Heart right ventricle (tissue), 16 donors: Measurements from ENCODE around the gene RAG2. TPM values are rescaled to one million over a fixed set of nuclear protein-coding genes. Genes with fewer than 3 reads are reported as not detected.

ENCODE experiments used
- ATAC-seq, 8 donors: fragments of 200-7000 bp; cut with Tn5 transposase; one replicate each; pipeline ENCODE4 v1.9.1; 2020; ENCODE audit warnings: mild to moderate bottlenecking in 8 of 8, moderate library complexity in 8 of 8, moderate number of reproducible peaks in 1 of 8
- DNase-seq, 2 donors: peaks; one replicate each; pipeline ENCODE4 v3.0.0-alpha.2; 2020
- H3K27ac ChIP-seq, 10 donors: fragments of 200-600 bp; sonication (generic) in 2 of 10; one replicate each; pipeline versions ENCODE4 v1.5.0 to v1.8.0; 2020 to 2022; ENCODE audit warnings: mild to moderate bottlenecking in 3 of 10
- H3K27me3 ChIP-seq, 7 donors: fragments of 200-600 bp; one replicate each; pipeline ENCODE4 v1.8.0; 2021 to 2022; ENCODE audit warnings: mild to moderate bottlenecking in 2 of 7
- H3K36me3 ChIP-seq, 9 donors: fragments of 200-600 bp; sonication (generic) in 1 of 9; one replicate each; pipeline versions ENCODE4 v1.5.0 to v1.8.0; 2020 to 2022; ENCODE audit warnings: mild to moderate bottlenecking in 2 of 9
- H3K4me1 ChIP-seq, 9 donors: fragments of 200-600 bp; sonication (generic) in 1 of 9; one replicate each; pipeline versions ENCODE4 v1.5.0 to v1.8.0; 2020 to 2022; ENCODE audit warnings: mild to moderate bottlenecking in 4 of 9
- H3K4me3 ChIP-seq, 10 donors: fragments of 200-600 bp; sonication (generic) in 2 of 10; one replicate each; pipeline versions ENCODE4 v1.5.0 to v1.8.0; 2020 to 2022; ENCODE audit warnings: mild to moderate bottlenecking in 7 of 10, moderate library complexity in 2 of 10
- H3K9me3 ChIP-seq, 11 donors: fragments of 200-600 bp in 10 of 11; sonication (generic) in 2 of 11; one replicate each; pipeline versions ENCODE4 v1.5.0 to v1.8.0; 2013 to 2022; ENCODE audit warnings: mild to moderate bottlenecking in 2 of 11, control low read depth in 1 of 11, moderate library complexity in 1 of 11
- CTCF ChIP-seq, 9 donors: fragments of 200-600 bp; sonication (generic) in 2 of 9; IDR thresholded peaks; one replicate each; pipeline versions ENCODE4 v1.5.0 to v1.8.0; 2021 to 2022; ENCODE audit warnings: antibody characterized with exemption in 9 of 9, mild to moderate bottlenecking in 5 of 9, moderate library complexity in 1 of 9
- WGBS, 2 donors: extraction: QIAGEN DNeasy Blood & Tissue Kit; methylation state at CpG; one replicate each; pipeline ENCODE4 v1.1.7; 2013; ENCODE audit warnings: inconsistent platforms in 1 of 2; 5-methylcytosine and 5-hydroxymethylcytosine counted together
- intact Hi-C, 10 donors: fragments of 100-400 bp; cut with DNase I; formaldehyde crosslinking; loops; one replicate each; pipeline versions ENCODE4 v1.11.1 to v1.14.2; 2022
- polyA plus RNA-seq, 2 donors: library from polyadenylated mRNA; stranded (reverse); fragments of 200-250 nt; gene quantifications; one replicate each; pipeline ENCODE4 v1.2.3, GENCODE V29; 2013
- total RNA-seq, 10 donors: library from RNA; stranded (reverse); fragmentation: NEBNext Ultra II Directional in 3 of 10; extraction: Animal tissue kit (Norgen Biotek cat#: 25700) in 3 of 10; gene quantifications; one replicate each; pipeline versions ENCODE4 v1.2.1 to v1.2.4, GENCODE V29; 2021 to 2023
- donor health status: Arrhythmogenic right ventricular cardiomyopathy.
- donor health status: ischemic (EF 13 %, LVEDD 7.1; RV severe dilation, severe dysfunction).
- donor health status: healthy with polysubstance abuse.
- donor health status: DM: no; HTN: yes; CAD: no.
- donor health status: DM: no; HTN: no; CAD: no.
- donor health status: ischemic (EF 25% LVEDD 6.9; RV normal size, moderate dysfunction).
- donor health status: ischemic (EF 25% LVEDD 5.7; RV mildly dilated, moderate dysfunction).
- donor health status: healthy.
- donor health status: DM: yes; HTN: yes; CAD: no.
- donor health status: Ischemic cardiomyopathy.
- donor health status: ischemic (EF 35%, LVEDD 5.7; RV mildly dilated, moderate dysfunction).
- donor health status: nonischemic (EF 11% LVEDD 7.7; RV severe dilation, severe dysfunction).
- donor health status: DM: yes; HTN: yes; CAD: no.
- donor health status: PGD.
- donor health status: ischemic (EF 29% LVEDD 5.4; RV normal size, mild dysfunction).
- donor health status: nonischemic (EF 23%, LVEDD 6.1; RV moderate dilation, normal function).

Gene RAG2
- total and polyA plus RNA-seq, 12 donors: not detected

GRCh38 chr11:36550385-36551115, 47.5 kb downstream of the RAG2 start:
- Histone ChIP-seq H3K4me3 (no peak overlapping the region), H3K36me3 (no peaks in the 10 kb centered on the region), H3K9me3 (peaks cover 0 to 5% (median 0%) of the 10 kb centered on the region in 11 donors), H3K27me3 (no peaks in the 10 kb centered on the region), H3K27ac (no peak overlapping the region), H3K4me1 (peaks cover 0 to 3% (median 0%) of the 10 kb centered on the region in 9 donors)
- intact Hi-C loops: no loop called here
- 12 to 15% methylated on average over 1 of the region's 1 CpG for WGBS, 2 donors
- ATAC-seq (no peak), DNase-seq (no peak)
- no peak for TF ChIP-seq CTCF (IDR thresholded peaks at IDR 0.05)

Other genes starting within 250 kb of the RAG2 start
- gene TRAF6, start 88.0 kb downstream of the RAG2 start, total RNA-seq: 10 to 100 TPM; 11.5 to 18.2 (median 13.4) TPM
- 1 to 10 TPM; 3.0 to 3.7 TPM for gene TRAF6, start 88.0 kb downstream of the RAG2 start, polyA plus RNA-seq
- gene RAG1, start 30.2 kb downstream of the RAG2 start, total RNA-seq: 1 to 10 TPM in 6 of 10 donors, under 1 TPM in 4; 0.64 to 2.1 (median 1.2) TPM
- 1 to 10 TPM in 1 of 2 donors, under 1 TPM in 1; 0.26 to 1.3 TPM for gene RAG1, start 30.2 kb downstream of the RAG2 start, polyA plus RNA-seq
- gene IFTAP, start 3.7 kb downstream of the RAG2 start, total RNA-seq: 10 to 100 TPM; 33.8 to 50.8 (median 41.5) TPM
- gene IFTAP, start 3.7 kb downstream of the RAG2 start, polyA plus RNA-seq: 10 to 100 TPM; 44.6 to 54.6 TPM